Ecto neural progenitor cell (in vitro differentiated cells): ENCODE results near the gene OSM.

Source experiments
- DNase-seq: peaks from one replicate; pipeline ENCODE4 v3.0.0-alpha.2; 2018; ENCODE audit warnings: low spot score

OSM gene

GRCh38 chr22:30285176-30285845 lies 18.7 kb upstream of the OSM start:
- no peak for DNase-seq

DNA sequence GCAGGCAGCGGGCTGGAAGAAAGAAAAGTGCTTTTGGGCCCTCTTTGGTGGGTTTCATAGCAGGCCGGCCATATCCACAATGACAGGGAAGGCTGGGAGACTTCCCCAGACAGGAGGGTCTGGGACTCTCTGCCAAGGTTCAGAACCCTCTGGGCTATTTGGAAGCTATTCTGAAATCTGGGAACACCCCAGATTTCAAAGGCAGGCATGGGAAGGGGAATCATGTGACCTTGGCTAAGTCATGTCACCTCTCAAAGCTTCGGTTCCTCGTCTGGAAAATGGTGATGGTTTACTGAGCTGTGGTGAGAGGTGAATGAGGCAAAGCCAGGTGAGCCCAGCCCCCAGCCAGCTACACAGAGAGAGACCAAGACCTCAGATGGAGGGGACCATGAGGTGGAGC lies 18.0 kb upstream of the OSM start:
- DNase-seq = no peak

GRCh38 chr22:30284172-30284571 lies 17.5 kb upstream of the OSM start:
- no peak for DNase-seq

- DNase-seq = no peak
Measured at GRCh38 chr22:30283342-30283741, 16.7 kb upstream of the OSM start.

DNA sequence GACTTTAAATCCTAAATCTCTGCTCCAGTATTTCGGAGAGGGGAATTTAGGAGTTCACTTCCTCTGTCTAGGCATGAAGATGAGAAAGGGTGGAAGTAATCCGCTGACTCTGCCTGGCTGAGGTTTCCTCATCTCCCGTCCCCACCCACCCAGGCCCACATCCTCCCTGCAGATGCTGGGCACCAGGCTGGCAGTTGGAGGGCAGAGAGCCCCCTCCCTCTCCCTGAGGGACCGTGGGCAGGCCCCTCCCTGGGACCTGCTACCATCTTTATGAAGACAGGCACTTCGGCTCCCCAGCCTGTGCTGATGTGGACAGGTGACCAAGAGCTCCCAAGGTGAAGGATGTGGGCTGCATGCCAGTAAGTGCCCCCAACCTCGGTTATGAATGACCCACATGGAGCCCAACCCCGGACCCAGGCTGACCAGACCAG lies 16.0 kb upstream of the OSM start:
- DNase-seq = no peak

GRCh38 chr22:30280505-30280904 lies 13.9 kb upstream of the OSM start:
- DNase-seq = no peak

- no peak for DNase-seq
Measured at GRCh38 chr22:30279932-30280331, 13.3 kb upstream of the OSM start.

DNA sequence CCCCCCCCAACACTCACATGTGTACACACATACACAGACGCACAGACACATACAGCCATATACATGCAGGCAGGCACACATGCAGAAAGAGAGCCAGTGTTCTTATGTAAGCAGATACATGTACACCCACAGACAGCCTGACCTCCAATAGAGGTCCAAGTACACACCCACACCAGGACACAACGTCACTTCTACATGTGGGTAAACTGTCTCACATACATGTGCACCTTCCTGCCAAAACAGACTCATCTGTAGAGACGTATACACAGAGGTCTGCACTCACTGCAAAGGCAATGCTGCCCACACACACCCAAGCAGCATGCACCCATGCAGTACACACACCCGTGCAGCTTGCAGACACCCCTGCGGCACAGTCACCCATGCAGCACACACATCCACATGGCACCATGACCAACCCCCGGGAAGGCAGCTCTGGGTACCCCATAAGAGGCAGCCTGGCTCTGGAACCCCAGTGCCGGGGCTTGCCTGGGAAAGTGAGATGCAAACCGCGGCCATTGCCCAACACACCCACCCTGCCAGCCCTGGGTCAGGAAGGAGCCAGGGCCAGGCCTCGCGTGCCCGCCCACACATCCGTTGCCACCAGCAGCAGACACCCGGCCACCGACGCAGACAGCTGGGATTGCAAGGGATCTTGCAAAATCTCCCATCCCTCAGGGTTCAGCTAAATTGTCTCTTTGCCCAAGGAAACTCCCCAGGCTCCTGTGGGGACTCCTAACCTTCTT lies 12.6 kb upstream of the OSM start:
- DNase-seq = no peak

DNA sequence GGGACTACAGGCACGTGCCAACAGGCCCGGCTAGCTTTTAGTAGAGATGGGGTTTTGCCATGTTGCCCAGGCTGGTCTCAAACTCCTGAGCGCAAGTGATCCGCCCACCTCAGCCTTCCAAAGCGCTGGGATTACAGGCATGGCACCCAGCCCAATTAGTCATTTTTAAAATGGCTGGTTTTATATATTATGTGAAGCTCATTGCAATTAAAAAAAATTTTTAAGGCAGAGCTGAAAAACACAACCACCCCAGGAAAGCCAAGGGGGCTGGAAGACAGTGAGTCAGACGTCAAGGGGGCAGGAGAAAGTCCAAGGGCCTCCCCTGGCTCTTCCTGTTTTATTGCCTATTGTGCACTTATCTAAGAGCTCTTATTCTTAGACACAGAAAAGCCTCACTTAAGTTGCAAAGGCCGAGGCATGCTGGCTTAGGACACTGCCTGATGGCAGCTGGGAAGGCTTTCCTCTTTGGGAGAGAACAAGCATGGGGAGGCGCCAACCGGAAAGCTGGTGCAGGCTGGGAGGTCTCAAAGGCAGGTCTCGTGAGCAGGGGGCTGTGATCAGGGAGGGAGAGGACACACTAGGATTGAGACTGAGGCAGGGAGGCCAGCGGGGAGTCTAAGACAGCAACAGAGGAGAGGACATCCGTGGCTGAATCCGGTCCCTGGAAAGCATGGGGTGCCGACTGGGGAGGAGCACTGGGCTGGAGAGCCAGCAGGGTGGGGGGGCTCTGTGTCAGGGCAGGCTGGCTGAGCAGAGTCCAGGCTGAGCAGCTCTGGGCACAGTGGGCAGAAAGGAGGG lies 11.1 kb upstream of the OSM start:
- no peak for DNase-seq

- no peak for DNase-seq
Measured at GRCh38 chr22:30276039-30276438, 9.4 kb upstream of the OSM start.

- no peak for DNase-seq
Measured at GRCh38 chr22:30275625-30276024, 9.0 kb upstream of the OSM start.

- DNase-seq = no peak
Measured at GRCh38 chr22:30274437-30274812, 7.8 kb upstream of the OSM start.

- DNase-seq = no peak
Measured at GRCh38 chr22:30273711-30274436, 7.2 kb upstream of the OSM start.

DNA sequence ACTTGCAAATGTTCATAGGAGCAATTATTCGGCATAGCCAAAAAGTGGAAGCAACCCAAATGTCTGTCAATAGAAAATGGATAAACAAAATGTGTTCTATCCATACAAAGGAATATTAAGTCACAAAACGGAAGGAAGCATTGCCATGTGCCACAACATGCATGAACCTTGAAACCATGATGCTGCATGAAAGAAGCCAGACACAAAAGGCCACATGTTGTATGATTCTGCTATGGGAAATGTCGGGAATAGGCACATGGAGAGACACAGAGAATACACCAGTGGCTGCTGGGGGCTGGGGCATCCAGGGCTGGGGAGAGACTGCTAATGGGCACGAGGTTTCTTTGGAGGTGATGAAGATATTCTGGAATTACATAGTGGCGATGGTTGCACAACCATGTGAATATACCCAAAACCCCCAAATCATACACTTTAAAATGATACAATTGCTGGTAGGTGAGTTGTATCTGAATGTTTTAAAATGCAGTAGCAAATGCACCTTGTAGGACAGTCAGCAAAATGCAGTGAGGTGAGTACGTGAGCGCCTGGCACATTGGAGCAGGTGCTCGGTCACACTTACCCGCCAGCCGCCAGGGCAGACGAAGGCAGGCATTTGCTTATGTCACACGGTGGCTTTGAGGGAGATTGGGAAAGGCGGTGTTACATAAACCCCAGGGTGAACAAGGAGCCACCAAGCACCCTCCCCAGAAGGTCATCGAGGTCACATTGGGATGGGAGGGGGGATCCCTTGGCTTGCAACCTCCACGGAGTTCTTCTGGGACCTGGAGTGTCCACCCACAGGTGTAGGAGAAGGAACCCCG lies 6.3 kb upstream of the OSM start:
- no peak for DNase-seq

DNA sequence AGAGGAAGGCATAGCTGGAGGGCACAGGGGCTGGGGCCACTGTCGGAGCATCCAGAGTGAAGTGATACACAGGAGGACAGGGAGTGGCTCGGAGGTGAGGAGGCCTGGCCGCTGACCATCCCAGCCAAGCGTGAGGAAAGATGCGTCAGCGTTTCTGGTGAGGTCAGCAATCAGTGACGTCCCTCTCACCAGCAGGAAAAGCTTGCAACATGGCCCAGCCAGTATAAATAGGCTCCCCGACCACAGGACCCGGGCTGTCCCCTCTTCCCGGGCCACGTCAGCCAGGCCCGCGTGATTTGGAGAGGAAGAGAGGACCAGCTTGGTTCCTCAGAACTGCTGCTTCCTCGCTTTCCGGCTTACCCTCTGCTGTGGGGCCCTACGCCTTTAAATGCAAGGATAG lies 4.2 kb upstream of the OSM start:
- no peak for DNase-seq

- DNase-seq = no peak
Measured at GRCh38 chr22:30268331-30268730, 1.7 kb upstream of the OSM start.

DNA sequence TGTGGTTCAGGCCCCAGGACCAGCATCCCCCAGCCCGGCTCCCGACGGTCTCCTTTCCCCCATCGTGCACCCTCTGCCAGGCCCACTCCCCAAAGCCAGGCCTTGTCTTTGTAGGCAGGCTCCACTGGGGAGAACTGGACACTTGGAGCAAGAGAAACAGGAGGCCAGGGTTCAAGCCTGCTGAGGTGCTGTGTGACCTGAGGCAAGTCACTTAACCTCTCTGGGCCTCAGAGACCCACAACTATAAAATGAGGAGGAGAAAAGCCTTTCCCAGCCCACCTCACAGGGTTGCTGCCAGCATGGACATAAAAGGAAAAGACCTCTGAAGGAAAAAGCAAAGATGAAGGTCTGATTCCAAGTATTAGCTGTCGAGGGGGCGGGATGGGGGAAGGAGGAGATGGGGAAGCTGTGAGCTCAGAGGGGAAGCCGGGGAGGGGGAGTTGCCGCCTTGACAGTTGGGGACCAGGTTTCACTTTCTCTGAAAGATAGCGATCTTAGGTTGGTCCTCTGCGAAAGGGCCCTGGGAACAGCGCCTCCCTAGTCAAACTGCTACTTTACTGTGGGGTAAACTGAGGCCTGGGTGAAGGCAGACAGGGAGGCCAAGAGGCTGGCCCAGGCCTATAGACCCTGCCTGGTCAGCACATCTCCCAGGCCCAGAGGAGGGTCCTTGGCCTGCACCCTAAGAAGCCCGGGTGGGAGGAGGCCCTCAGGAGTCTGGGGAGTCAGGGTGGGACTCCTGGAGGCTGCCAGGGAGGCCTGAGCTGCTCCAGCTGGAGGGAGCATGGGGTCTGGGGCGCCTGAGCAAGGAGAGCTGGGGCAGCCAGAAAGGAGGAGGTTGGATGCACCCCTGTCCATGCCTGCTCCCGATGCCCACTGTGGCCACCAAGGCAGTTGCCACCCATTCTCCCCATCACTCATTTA lies 991 bp upstream of the OSM start:
- DNase-seq = no peak

GRCh38 chr22:30265823-30266444 lies 717 bp downstream of the OSM start:
- no peak for DNase-seq

- DNase-seq = no peak
Measured at GRCh38 chr22:30265131-30265720, 1.4 kb downstream of the OSM start.

- no peak for DNase-seq
Measured at GRCh38 chr22:30263883-30264282, 2.8 kb downstream of the OSM start.
